Cerebellar cortex (tissue), 1 donor: ENCODE results near the gene FMN1.

Source experiments
- DNase-seq: peaks from one replicate; pipeline ENCODE4 v3.0.0-alpha.2; 2015; ENCODE audit warnings: low spot score

Gene FMN1

GRCh38 chr15:33154351-33155166 is 40.0 kb downstream of the FMN1 start:
- no peak for DNase-seq

GRCh38 chr15:33153548-33153947 is 41.0 kb downstream of the FMN1 start:
- no peak for DNase-seq

GRCh38 chr15:33152502-33153109 is 41.9 kb downstream of the FMN1 start:
- DNase-seq, result peak; percentile 5

- no peak for DNase-seq
These were observed 43.5 kb downstream of the FMN1 start for GRCh38 chr15:33150971-33151370.

- no peak for DNase-seq
These were observed 44.0 kb downstream of the FMN1 start for GRCh38 chr15:33150431-33150941.

GRCh38 chr15:33149919-33150318 is 44.6 kb downstream of the FMN1 start:
- DNase-seq, result no peak

GRCh38 chr15:33148129-33148751 is 46.3 kb downstream of the FMN1 start:
- no peak for DNase-seq

- DNase-seq, result no peak
These were observed 48.5 kb downstream of the FMN1 start for GRCh38 chr15:33146051-33146450.

GRCh38 chr15:33145447-33145846 is 49.1 kb downstream of the FMN1 start:
- DNase-seq, result no peak

- no peak for DNase-seq
These were observed 51.8 kb downstream of the FMN1 start for GRCh38 chr15:33142708-33143107.

GRCh38 chr15:33138000-33138399 is 56.5 kb downstream of the FMN1 start:
- DNase-seq, result no peak

- DNase-seq, result no peak
These were observed 57.4 kb downstream of the FMN1 start for GRCh38 chr15:33137101-33137500.

GRCh38 chr15:33136353-33136752 is 58.2 kb downstream of the FMN1 start:
- no peak for DNase-seq

GRCh38 chr15:33135355-33135781 is 59.1 kb downstream of the FMN1 start:
- DNase-seq, result no peak

GRCh38 chr15:33132722-33133345 is 61.7 kb downstream of the FMN1 start:
- DNase-seq, result peak; percentile 35

- no peak for DNase-seq
These were observed 62.3 kb downstream of the FMN1 start for GRCh38 chr15:33132233-33132580.

GRCh38 chr15:33131552-33132232 is 62.8 kb downstream of the FMN1 start:
- no peak for DNase-seq

- DNase-seq, result no peak
These were observed 67.8 kb downstream of the FMN1 start for GRCh38 chr15:33126559-33127290.

GRCh38 chr15:33125894-33126537 is 68.5 kb downstream of the FMN1 start:
- DNase-seq, result no peak

GRCh38 chr15:33124811-33125210 is 69.7 kb downstream of the FMN1 start:
- no peak for DNase-seq

- DNase-seq, result no peak
These were observed 70.2 kb downstream of the FMN1 start for GRCh38 chr15:33124279-33124678.
